ENCODE data around the gene MOGAT3. TPM values are rescaled to one million over a fixed set of nuclear protein-coding genes. Genes with fewer than 3 reads are reported as not detected.
"Not testable (repeated sequence)": the region's sequence is repeated elsewhere in the genome, so short reads cannot be mapped to it uniquely, and the experiment has no call there.

The MOGAT3 gene
- total RNA-seq, 1 experiment from 2014 or later, result not detected

DNA sequence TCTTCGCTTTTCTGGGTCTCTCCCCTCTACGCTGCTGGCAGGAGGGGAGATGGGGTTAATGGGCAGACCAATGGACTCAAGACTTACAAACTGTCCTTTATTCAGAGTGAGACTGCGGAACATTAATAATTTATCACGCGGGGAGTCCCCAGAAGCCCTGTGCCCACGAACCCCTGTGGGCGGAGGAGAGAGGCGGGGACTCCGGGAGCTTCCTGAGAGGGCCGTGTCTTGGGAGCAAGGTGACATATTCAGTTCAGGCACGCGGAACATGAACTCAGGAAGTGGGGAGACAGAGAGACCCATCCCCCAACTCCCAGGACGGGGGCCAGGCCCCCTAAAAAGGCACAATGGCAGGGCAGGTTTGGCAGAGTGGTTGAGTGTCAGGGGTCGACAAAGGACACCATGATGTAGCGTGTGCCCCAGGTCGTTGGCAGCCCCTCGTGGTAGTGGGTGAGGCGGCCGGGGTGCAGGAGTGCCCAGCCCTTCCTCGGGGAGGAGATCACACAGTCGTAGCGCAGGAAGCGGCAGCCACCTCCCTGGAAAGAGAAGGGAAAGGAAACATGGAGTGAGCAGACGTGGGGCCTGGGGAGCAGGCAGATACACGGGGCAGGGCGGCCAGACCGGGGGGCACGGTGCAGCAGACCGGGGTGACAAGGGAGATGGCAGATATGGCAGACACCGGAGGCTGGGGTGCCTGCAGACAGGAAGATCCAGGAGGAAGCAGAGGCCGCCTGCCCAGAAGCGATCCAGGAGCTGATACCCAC is 5.2 kb upstream of the MOGAT3 start:
- 0 out of 2 replicates have a peak, but pooled peaks cover 2% of the 10 kb centered on the region for H3K9me3 ChIP-seq (replicated peaks)
- H3K27ac ChIP-seq, result no peak overlapping the region
- 0 out of 2 replicates have a peak, but pooled peaks cover 4% of the 10 kb centered on the region for H3K4me1 ChIP-seq (replicated peaks)
- DNase-seq (ENCODE audit: low read depth in 1 of 2, low spot score in 2 of 2), result no peak
- peaks cover 20% of the 10 kb centered on the region for H3K27me3 ChIP-seq (replicated peaks)
- H3K36me3 ChIP-seq, result peaks cover 29% of the 10 kb centered on the region
- H3K4me3 ChIP-seq, result no peak overlapping the region

DNA sequence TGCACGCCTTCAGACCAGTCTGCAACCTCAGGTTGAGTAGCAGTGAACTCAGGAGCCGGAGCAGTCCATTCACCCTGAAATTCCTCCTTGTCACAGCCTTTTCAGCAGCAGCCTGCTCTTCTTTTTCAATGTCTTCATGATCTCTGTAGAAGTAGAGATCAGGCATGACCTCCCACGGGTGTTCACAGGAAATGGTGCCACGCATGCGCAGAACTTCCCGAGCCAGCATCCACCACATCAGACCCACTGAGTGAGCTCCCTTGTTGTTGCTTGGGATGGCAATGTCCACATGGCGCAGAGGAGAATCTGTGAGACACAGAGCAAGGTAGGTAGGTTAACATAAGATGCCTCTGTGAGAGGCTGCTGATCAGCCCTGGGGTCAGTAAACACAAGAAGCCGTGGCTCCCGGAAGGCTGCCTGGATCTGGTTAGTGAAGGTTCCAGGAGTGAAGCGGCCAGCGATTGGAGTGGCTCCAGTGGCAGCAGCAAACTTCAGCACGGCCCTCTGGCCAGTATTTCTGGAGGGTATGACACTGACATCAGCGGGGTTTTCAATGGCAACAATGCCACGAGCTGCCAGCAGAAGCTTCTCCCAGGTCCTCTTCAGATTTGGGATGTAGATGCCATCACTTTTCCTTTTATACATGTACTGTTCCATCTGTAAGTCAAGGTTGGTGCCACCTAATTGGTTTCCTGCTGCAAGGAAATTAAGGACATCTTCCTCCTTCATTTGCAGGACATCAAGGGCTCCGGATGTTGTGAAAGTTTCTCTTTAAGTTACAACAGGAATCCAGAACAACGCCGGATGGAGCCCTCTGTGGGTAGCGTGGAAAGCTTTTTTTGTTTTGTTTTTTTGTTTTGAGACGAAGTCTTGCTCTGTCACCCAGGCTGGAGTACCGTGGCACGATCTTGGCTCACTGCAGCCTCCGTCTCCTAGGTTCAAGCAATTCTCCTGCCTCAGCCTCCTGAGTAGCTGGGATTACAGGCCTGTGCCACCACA is 3.2 kb upstream of the MOGAT3 start:
- not testable (repeated sequence) for DNase-seq (ENCODE audit: low read depth in 1 of 2, low spot score in 2 of 2); H3K4me3 ChIP-seq; H3K27ac ChIP-seq; H3K9me3 ChIP-seq (replicated peaks); H3K4me1 ChIP-seq (replicated peaks)
- peaks cover 15% of the 10 kb centered on the region; the same call in 1 of the 2 replicates for H3K36me3 ChIP-seq
- H3K27me3 ChIP-seq (replicated peaks), result peaks cover 32% of the 10 kb centered on the region

DNA sequence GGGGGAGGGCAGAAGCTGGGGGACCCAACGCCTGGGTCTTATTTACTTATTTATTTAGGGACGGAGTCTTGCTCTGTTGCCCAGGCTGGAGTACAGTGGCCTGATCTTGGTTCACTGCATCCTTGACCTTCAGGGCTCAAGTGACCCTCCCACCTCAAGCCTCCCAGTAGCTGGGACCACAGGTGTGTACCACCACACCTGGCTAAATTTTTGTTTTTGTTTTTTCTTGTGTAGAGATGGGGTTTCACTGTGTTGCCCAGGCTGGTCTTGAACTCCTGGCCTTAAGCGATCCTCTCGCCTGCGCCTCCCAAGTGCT is 1.7 kb upstream of the MOGAT3 start:
- 0 out of 2 replicates have a peak, but pooled peaks cover 2% of the 10 kb centered on the region for H3K9me3 ChIP-seq (replicated peaks)
- peaks cover 38% of the 10 kb centered on the region for H3K27me3 ChIP-seq (replicated peaks)
- no peak for DNase-seq (ENCODE audit: low read depth in 1 of 2, low spot score in 2 of 2)
- 0 out of 2 replicates have a peak, but pooled peaks cover 4% of the 10 kb centered on the region for H3K4me1 ChIP-seq (replicated peaks)
- peaks cover 12% of the 10 kb centered on the region; the same call in 1 of the 2 replicates for H3K36me3 ChIP-seq
- no peak overlapping the region for H3K27ac ChIP-seq
- no peak overlapping the region for H3K4me3 ChIP-seq

DNA sequence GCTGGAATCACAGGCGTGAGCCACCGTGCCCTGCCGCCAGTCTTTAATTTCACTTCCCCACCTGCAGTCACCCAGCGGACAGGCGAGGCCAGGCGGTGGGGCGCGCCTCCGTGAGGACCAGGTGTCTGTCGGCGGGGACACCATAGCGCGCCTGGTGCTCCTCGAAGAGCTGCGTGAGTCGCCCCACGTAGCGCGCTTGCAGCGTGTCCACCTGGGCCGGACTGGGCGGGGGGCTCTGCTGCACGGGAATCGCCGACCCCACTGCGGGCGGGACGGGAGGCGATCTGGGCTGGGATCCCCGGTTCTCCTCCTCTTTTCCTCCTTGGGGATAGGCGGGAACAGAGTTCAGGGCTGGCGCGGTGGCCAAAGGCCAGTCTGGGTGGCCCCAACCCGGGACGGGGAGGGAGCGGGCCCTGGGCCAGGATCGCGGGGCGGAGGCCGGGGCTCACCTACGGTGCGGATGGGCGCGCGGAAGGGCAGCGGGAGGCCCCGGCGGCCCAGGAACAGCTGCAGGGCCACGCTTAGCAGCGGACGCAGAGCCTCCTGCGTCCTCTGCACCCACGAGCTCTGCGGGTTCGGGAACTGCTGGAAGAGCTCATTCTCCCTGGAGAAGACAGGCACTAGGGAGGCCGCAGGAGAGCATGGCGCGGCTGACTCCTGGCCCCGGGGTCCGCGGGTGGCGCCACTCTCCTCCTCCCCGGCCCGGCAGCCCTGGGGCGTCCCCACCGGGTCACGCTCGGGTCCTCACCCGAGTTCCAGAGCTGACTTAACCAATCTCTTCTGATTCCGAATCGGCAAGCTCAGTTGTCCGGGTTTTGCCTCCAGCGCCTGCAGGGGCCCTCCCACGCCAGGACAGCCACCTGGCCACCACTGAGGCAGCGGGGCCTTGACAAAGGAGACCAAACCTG is 1.1 kb upstream of the MOGAT3 start:
- Histone ChIP-seq H3K9me3 (replicated peaks) (0 out of 2 replicates have a peak, but pooled peaks cover 2% of the 10 kb centered on the region), H3K27ac (no peak overlapping the region), H3K36me3 (peaks cover 8% of the 10 kb centered on the region; the same call in 1 of the 2 replicates), H3K4me3 (no peak overlapping the region), H3K4me1 (replicated peaks) (0 out of 2 replicates have a peak, but pooled peaks cover 4% of the 10 kb centered on the region), H3K27me3 (replicated peaks) (peaks cover 43% of the 10 kb centered on the region)
- no peak for DNase-seq (ENCODE audit: low read depth in 1 of 2, low spot score in 2 of 2)

DNA sequence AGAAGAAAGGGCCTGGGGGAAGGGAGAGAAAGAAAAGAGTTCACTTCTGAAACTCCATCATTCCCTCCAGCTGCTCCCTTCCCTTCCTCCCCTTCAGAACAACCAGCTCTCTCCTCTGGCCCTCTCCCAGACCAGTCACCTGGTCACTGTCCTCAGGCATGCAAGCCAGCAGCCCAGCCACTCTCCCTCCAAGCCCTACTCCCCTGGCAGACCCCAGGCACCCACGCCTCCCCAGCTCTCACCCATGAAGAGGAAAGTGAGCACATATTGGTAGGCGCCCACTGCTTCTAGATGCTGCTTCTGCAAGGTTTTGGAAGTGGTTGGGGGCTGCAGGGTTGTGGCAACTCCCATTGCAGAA is 353 bp downstream of the MOGAT3 start:
- H3K27ac ChIP-seq, result no peak overlapping the region
- 0 out of 2 replicates have a peak, but pooled peaks cover 4% of the 10 kb centered on the region for H3K4me1 ChIP-seq (replicated peaks)
- no peak for DNase-seq (ENCODE audit: low read depth in 1 of 2, low spot score in 2 of 2)
- no peak overlapping the region for H3K4me3 ChIP-seq
- 0 out of 2 replicates have a peak, but pooled peaks cover 2% of the 10 kb centered on the region for H3K9me3 ChIP-seq (replicated peaks)
- peaks cover 43% of the 10 kb centered on the region for H3K27me3 ChIP-seq (replicated peaks)
- no peaks in the 10 kb centered on the region for H3K36me3 ChIP-seq

DNA sequence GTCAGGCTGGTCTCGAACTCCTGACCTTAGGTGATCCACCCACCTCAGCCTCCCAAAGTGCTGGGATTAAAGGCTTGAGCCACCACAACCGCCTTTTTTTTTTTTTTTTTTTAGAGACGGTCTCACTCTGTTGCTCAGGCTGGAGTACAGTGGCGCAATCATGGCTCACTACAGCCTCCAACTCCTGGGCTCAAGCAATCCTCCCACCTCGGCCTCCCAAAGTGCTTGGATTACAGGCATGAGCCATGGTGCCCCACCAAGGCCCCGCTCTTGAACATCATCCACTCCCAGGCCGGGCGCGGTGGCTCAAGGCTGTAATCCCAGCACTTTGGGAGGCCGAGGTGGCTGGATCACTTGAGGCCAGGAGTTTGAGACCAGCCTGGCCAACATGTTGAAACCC is 1.3 kb downstream of the MOGAT3 start:
- H3K36me3 ChIP-seq; DNase-seq (ENCODE audit: low read depth in 1 of 2, low spot score in 2 of 2): not testable (repeated sequence)

DNA sequence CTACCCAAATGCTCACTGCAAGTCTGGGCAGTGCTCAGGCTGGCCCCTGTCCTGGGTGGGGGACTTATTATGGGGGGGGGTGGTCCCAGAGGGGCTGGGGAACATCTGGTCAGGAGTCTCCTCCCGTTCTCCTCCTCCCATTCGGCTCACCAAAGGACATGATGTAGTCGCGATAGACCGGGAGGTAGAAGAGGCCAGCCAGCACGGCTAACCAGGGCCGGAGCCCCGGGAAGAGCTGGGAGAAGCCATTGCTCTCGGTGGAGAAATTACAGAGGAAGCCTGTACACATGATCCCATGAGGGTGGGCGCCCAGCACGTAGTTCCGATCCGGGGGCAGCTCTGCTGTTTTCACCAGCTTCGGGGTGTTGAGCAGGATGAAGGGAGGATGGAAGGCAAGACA is 2.4 kb downstream of the MOGAT3 start:
- 0 out of 2 replicates have a peak, but pooled peaks cover 4% of the 10 kb centered on the region for H3K4me1 ChIP-seq (replicated peaks)
- H3K9me3 ChIP-seq (replicated peaks), result 0 out of 2 replicates have a peak, but pooled peaks cover 2% of the 10 kb centered on the region
- H3K36me3 ChIP-seq, result no peaks in the 10 kb centered on the region
- peaks cover 46% of the 10 kb centered on the region for H3K27me3 ChIP-seq (replicated peaks)
- no peak for DNase-seq (ENCODE audit: low read depth in 1 of 2, low spot score in 2 of 2)
- no peak overlapping the region for H3K4me3 ChIP-seq
- H3K27ac ChIP-seq, result no peak overlapping the region

More for the DNA sequence above, 1.3 kb downstream of the MOGAT3 start:
- not testable (repeated sequence) for H3K9me3 ChIP-seq (replicated peaks); H3K4me3 ChIP-seq; H3K4me1 ChIP-seq (replicated peaks); H3K27ac ChIP-seq
- H3K27me3 ChIP-seq (replicated peaks), result peaks cover 43% of the 10 kb centered on the region

DNA sequence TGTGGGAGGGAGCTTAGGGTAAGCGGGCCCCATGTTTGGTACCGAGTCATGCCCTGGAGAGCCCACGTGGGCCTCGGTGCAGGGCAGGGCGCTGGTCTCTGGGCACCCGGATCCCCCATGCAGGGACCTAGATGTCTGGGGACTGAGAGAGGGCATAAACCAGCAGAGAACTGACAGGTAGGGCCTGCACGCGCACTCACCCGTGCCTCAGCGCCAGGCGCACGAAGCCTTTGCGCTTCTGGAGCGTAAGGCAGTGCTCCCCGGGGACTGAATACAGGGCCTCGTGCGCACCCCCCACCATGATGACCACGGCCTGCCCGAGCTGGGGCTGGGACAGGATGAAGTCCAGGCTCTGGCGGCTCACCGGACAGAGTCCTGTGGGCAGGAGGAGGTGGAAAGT is 2.8 kb downstream of the MOGAT3 start:
- Histone ChIP-seq H3K4me1 (replicated peaks) (0 out of 2 replicates have a peak, but pooled peaks cover 4% of the 10 kb centered on the region), H3K4me3 (no peak overlapping the region), H3K27me3 (replicated peaks) (peaks cover 47% of the 10 kb centered on the region), H3K36me3 (no peaks in the 10 kb centered on the region), H3K9me3 (replicated peaks) (0 out of 2 replicates have a peak, but pooled peaks cover 2% of the 10 kb centered on the region), H3K27ac (no peak overlapping the region)
- no peak for DNase-seq (ENCODE audit: low read depth in 1 of 2, low spot score in 2 of 2)

DNA sequence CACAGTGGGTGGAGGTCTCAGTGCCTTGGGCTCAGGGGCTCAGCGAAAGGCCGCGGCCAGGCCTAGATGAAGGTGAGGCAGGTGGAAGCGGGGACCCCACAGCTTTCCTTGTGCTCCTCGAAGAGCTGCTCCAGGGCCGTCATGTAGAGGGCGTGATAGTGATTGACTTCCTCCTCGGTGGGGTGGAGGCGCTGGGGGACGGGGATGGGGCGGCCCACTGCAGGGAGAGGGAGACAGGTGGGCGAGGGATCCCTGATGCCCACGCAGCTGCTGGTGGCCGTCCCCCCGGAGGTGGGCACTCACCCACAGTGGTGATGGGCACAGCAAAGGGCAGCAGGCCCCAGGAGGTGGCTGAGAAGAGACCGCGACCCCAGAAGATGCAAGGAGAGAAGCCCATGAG is 5.0 kb downstream of the MOGAT3 start:
- Histone ChIP-seq H3K27me3 (replicated peaks) (peaks cover 35% of the 10 kb centered on the region), H3K36me3 (no peaks in the 10 kb centered on the region), H3K4me3 (no peak overlapping the region), H3K9me3 (replicated peaks) (no peaks in the 10 kb centered on the region), H3K27ac (no peak overlapping the region), H3K4me1 (replicated peaks) (no peaks in the 10 kb centered on the region; the same call in 1 of the 2 replicates)
- no peak for DNase-seq (ENCODE audit: low read depth in 1 of 2, low spot score in 2 of 2)

DNA sequence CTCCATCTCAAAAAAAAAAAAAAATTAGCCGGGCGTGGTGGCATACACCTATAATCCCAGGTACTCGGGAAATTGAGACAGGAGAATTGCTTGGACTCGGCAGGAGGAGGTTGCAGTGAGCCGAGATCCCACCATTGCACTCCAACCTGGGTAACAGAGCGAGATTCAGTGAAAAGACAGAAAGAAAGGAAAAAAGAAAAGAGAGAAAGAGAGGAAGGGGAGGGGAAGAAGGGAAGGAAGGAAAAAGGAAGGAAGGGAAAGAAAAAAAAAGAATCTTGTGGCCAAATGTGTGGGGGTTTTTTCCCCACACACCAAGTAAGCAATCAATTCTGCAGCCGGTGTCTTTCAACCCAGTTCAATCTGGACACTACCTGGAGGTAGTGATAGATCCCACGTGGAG is 11.7 kb downstream of the MOGAT3 start:
- Histone ChIP-seq H3K27ac (no peak overlapping the region), H3K36me3 (no peaks in the 10 kb centered on the region), H3K9me3 (replicated peaks) (no peaks in the 10 kb centered on the region; the same call in 1 of the 2 replicates), H3K4me3 (no peak overlapping the region), H3K4me1 (replicated peaks) (no peaks in the 10 kb centered on the region; the same call in 1 of the 2 replicates), H3K27me3 (replicated peaks) (peaks cover 29% of the 10 kb centered on the region)
- no peak for DNase-seq (ENCODE audit: low read depth in 1 of 2, low spot score in 2 of 2)

DNA sequence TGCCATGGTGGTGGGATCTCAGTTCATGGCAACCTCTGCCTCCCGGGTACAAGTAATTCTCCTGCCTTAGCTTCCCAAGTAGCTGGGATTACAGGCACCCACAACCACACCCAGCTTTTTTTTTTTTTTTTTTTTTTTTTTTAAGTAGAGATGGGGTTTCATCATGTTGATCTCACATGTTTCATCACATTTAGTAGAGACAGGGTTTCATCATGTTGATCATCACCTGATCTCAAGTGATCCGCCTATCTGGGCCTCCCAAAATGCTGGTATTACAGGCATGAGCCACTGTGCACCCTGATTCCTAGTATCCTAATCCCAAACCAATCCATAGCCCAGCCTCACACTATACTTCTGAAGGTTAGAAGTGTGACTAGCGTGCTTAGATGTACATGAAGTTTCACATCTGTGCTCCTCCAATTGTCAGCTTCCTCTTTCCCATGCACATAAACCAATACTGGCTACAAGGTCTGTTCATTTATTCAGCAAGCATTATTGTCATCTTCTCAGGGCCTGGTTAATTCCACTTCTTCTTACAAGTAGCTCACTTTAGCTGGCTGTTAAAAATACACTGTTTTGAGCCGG is 13.9 kb downstream of the MOGAT3 start:
- Histone ChIP-seq H3K36me3 (no peaks in the 10 kb centered on the region), H3K9me3 (replicated peaks) (no peaks in the 10 kb centered on the region; the same call in 1 of the 2 replicates), H3K27me3 (replicated peaks) (peaks cover 29% of the 10 kb centered on the region), H3K4me3 (no peak overlapping the region), H3K4me1 (replicated peaks) (no peaks in the 10 kb centered on the region), H3K27ac (no peak overlapping the region)
- DNase-seq (ENCODE audit: low read depth in 1 of 2, low spot score in 2 of 2), result no peak

DNA sequence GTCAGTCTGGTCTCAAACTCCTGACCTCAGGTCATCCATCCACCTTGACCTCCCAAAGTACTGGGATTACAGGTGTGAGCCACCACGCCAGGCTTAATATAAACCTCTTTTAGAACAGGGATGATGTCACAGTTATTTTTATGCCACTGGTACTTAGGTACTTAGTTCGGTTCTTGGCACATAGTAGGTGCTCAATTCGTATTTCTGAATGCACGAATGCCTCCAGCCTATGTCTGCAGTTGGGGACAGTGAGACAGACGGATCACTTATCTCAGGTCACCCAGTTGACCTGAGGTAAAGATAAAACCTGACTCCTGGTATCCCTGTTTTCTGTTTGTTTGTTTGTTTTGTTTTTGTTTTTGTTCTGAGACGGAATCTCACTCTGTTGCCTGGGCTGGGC is 14.6 kb downstream of the MOGAT3 start:
- Histone ChIP-seq H3K27ac (no peak overlapping the region), H3K36me3 (no peaks in the 10 kb centered on the region), H3K9me3 (replicated peaks) (no peaks in the 10 kb centered on the region; the same call in 1 of the 2 replicates), H3K4me3 (no peak overlapping the region), H3K4me1 (replicated peaks) (no peaks in the 10 kb centered on the region), H3K27me3 (replicated peaks) (peaks cover 33% of the 10 kb centered on the region)
- DNase-seq (ENCODE audit: low read depth in 1 of 2, low spot score in 2 of 2), result no peak

All from SJSA1 (cell line).